ENCODE results near the gene CAVIN2.
A peak's percentile ranks its signal among the peaks of the same experiment; 100 is the strongest.

The CAVIN2 gene

GRCh38 chr2:191838526-191838925, 8.4 kb downstream of the CAVIN2 start:
- no peak for DNase-seq

- DNase-seq = no peak
These were observed 9.8 kb downstream of the CAVIN2 start for GRCh38 chr2:191836853-191837769.

- no peak for DNase-seq
These were observed 10.4 kb downstream of the CAVIN2 start for GRCh38 chr2:191836471-191836852.

GRCh38 chr2:191835539-191836350, 11.1 kb downstream of the CAVIN2 start:
- no peak for DNase-seq

GRCh38 chr2:191835100-191835499, 11.8 kb downstream of the CAVIN2 start:
- DNase-seq = no peak

- DNase-seq = no peak
These were observed 13.5 kb downstream of the CAVIN2 start for GRCh38 chr2:191833356-191833755.

GRCh38 chr2:191832668-191833067, 14.2 kb downstream of the CAVIN2 start:
- DNase-seq = no peak

- DNase-seq = no peak
These were observed 15.4 kb downstream of the CAVIN2 start for GRCh38 chr2:191831410-191831994.

GRCh38 chr2:191824398-191824797, 22.5 kb downstream of the CAVIN2 start:
- no peak for DNase-seq

- DNase-seq = no peak
These were observed 25.8 kb downstream of the CAVIN2 start for GRCh38 chr2:191821078-191821477.

- DNase-seq = no peak
These were observed 28.1 kb downstream of the CAVIN2 start for GRCh38 chr2:191818725-191819350.

GRCh38 chr2:191818133-191818532, 28.8 kb downstream of the CAVIN2 start:
- no peak for DNase-seq

GRCh38 chr2:191815010-191815409, 31.9 kb downstream of the CAVIN2 start:
- DNase-seq = no peak

GRCh38 chr2:191813943-191814342, 32.9 kb downstream of the CAVIN2 start:
- no peak for DNase-seq

GRCh38 chr2:191811807-191812602, 34.9 kb downstream of the CAVIN2 start:
- peak; percentile 30 for DNase-seq

- DNase-seq = no peak
These were observed 40.5 kb downstream of the CAVIN2 start for GRCh38 chr2:191806396-191806795.

GRCh38 chr2:191804766-191805165, 42.1 kb downstream of the CAVIN2 start:
- DNase-seq = no peak

- no peak for DNase-seq
These were observed 43.9 kb downstream of the CAVIN2 start for GRCh38 chr2:191803007-191803406.

GRCh38 chr2:191802180-191802579, 44.7 kb downstream of the CAVIN2 start:
- no peak for DNase-seq

GRCh38 chr2:191800874-191801273, 46.0 kb downstream of the CAVIN2 start:
- DNase-seq = no peak

GRCh38 chr2:191799526-191799925, 47.4 kb downstream of the CAVIN2 start:
- DNase-seq = no peak
